ENCODE results near the gene MTHFD2L.
A peak's percentile ranks its signal among the peaks of the same experiment; 100 is the strongest.
"Not testable (repeated sequence)": the region's sequence is repeated elsewhere in the genome, so short reads cannot be mapped to it uniquely, and the experiment has no call there.

The MTHFD2L gene

GRCh38 chr4:74157561-74158465 is at the start of gene MTHFD2L:
Gene MTHFD2L (plus strand): TSS chr4:74158118. CDS start chr4:74158139, 21 bp downstream.
- FAIRE-seq = peak; percentile 94

GRCh38 chr4:74108457-74109115 is 49.3 kb upstream of the MTHFD2L start:
- FAIRE-seq (no peak), DNase-seq (ENCODE audit: insufficient read length, low spot score) (no peak)

More at GRCh38 chr4:74157561-74158465, at the start of gene MTHFD2L:
- DNase-seq (ENCODE audit: insufficient read length, low spot score) = peak; percentile 98

DNA sequence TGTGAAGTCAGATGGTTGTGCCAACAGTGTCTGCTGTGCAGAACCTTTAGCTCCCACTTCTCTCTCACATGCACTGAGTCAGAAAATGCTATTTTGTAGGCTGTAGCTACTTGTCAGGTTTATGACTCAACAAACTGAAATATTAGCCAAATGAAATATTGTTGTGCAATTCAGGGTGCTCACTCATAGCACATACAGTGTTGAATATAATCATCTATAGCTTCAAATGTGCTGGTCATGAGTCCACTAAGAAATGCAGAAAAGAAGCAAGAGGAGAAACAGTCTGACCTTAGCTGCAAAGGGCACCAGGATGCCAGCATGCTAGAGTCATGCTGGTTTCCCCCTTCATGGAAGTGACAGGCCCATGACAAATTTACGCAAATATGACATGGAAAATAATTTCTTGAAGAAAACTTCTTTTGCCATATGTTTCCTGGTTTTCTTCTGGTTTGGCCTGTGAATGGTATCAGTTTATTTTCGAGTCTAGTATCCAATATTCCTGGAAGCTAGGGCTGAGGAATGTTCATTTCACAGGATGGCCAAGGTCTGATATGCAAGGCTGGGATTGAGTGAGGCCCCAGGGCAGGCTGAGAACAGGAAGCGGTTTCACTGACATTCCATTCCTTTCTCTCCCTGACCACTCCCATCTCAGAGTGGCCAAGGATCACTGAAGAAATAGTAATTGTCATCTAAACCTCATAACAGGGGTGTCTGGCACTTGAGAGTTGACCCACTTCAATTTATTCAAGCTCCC is 48.6 kb upstream of the MTHFD2L start:
- FAIRE-seq = no peak
- no peak for DNase-seq (ENCODE audit: insufficient read length, low spot score)

DNA sequence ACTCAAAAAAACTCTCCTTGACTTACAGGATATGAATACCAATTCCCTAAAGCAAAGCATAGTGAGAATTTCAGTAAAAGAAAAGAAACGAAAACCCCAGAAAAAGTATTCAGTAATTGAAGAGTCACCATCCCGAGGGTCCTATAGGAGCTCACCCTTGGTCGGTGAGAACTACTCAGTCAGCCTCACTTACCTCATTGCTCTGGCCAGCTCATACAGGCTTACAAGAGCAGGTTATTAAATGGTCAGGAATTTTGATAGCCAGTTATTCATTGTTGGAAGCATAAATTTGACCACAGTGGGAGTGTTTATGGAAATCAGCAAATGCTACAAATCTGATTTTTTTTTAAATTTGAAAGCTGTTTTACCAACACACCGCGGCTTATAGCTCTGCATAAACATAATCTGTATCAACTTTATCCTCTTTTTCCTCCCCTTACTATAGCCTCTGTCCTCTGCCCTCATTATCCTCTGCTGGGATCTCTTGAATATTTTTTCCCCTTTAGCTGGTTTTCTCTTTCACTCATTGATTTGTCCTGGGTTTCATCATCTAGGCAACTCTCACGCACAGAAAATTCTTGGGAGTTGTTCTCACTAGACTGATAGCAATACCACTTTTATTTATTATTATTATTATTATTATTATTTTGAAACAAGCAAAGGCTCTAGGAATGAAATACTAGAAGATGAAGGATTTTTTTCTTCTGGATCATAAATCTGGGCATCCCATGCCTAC is 47.9 kb upstream of the MTHFD2L start:
- FAIRE-seq = no peak
- DNase-seq (ENCODE audit: insufficient read length, low spot score) = no peak

DNA sequence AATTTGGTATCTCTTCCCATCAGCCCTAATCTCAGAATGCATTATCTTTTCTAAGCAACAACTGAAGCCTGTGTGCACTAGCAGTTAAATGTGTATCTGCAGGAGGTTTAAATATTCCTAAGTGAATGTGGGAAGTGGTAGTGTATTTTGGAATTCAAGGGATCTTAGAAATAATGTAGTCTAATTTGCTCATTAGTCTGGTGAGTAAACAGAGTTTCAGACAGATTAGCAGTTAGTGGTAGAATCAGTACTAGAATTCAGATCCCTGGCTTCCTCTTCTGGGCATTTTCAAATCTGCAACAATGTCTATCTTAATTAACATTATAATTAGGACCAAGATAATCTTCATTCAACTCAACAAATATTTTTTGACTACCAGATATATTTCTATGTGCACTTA is 47.2 kb upstream of the MTHFD2L start:
- no peak for FAIRE-seq
- no peak for DNase-seq (ENCODE audit: insufficient read length, low spot score)

DNA sequence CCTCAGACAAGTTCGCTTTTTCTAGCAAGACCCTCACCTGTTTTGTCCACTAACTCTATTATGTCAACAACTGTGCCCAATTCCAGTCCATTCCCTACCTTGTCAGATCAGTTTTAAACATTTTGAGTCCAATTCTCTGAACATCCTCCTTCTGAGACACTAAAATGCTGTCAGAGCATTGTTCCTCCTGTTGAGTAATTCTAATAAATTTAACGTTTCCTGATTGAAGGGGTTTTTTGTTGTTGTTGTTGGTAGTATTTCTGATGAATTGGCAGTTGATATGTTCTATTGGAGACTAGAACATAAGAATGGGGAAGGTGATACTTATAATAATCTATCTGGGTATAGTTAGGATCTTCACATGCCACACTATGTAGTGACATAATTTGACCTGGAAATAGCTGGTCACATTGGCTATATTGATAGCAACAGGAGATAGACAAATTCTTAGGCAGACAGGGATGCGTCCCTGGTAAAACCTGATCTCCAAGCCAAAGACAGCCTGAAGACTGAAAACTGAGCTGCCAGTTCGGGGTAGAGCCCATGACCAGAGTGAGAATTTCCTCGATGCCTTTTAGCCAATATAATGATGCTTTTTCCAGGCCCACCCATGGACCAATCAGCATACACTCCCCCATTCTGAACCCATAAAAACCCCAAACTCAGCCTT is 46.5 kb upstream of the MTHFD2L start:
- no peak for DNase-seq (ENCODE audit: insufficient read length, low spot score)
- FAIRE-seq = no peak

DNA sequence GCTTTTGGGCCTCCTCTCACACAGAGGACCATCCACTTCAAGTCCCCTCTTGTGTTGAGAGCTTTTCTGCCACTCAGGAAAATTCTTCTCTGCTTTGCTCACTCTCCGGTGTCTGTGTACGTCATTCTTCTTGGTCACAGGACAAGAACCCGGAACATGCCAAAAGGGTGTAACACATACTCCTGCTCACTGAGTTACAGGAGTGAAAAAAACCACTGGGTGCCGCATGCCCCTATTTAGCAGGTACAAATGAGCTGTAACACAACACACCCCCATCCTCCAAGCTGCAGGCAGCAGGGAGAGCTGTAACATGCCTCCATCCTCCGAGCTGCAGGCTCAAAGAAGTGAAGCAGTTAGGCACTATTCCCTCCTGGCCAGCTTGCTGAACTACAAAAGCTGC is 45.9 kb upstream of the MTHFD2L start:
- DNase-seq (ENCODE audit: insufficient read length, low spot score) (no peak), FAIRE-seq (no peak)

GRCh38 chr4:74112399-74113105 is 45.4 kb upstream of the MTHFD2L start:
- DNase-seq (ENCODE audit: insufficient read length, low spot score) (no peak), FAIRE-seq (no peak)

DNA sequence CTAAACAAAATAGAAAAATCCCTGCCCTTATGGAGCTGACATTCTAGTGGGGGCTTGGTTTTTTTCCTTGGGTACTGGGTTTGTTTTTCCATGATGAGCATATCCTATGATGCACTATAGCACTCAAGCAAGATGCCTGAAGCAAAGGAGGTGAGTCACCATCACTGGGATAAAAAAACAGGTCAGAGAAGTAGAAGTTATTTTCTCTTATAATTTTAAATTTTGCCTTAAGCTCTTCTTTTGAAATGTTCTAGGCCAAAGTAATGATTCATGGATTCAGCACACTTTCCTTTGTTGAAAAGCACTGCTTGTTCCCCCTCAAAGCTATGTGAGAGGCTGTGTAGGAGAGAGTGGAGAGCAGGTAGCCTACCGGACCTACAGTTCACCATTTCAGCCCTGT is 43.7 kb upstream of the MTHFD2L start:
- DNase-seq (ENCODE audit: insufficient read length, low spot score) (no peak), FAIRE-seq (no peak)

- no peak for FAIRE-seq
These were observed 40.8 kb upstream of the MTHFD2L start for GRCh38 chr4:74117024-74117534.

GRCh38 chr4:74118600-74119338 is 39.1 kb upstream of the MTHFD2L start:
- DNase-seq (ENCODE audit: insufficient read length, low spot score) (no peak), FAIRE-seq (no peak)

More at GRCh38 chr4:74117024-74117534, 40.8 kb upstream of the MTHFD2L start:
- DNase-seq (ENCODE audit: insufficient read length, low spot score) = no peak

- FAIRE-seq = no peak
- DNase-seq (ENCODE audit: insufficient read length, low spot score) = no peak
These were observed 37.8 kb upstream of the MTHFD2L start for GRCh38 chr4:74120086-74120485.

DNA sequence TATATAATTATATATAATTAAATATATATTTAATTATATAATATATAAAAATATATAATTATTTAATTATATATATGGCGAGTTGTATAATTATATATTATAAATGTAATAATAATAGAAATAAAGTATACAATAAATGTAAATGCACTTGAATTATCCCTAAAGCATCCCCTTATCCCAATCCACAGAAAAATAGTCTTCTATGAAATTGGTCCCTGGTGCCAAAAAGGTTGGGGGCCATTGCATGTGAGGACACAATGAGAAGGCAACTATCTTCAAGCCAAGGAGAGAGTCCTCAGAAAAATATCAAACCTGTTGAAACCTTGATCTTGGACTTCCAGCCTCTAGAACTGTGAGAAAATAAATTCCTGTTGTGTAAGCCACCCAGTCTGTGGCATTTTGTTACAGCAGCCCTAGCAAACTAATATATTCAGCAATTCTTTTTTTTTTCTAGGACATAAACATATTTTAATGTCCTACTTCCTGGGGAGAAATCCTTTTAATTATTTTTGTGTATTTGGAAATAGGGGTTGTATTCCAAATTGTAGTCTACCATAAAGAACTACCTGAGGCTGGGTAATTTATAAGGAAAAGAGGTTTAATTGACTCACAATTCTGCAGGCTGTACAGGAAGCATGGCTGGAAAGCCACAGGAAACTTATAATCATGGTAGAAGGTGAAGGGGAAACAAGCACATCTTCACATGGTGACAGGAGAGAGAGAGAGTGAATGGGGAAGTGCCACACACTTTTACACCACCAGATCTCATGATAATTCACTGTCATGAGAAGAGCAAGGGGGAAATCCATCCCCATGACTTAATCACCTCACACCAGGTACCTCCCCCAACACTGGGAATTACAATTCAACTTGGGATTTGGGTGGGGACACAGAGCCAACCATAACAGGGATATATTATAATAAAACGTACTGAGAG is 36.0 kb upstream of the MTHFD2L start:
- FAIRE-seq = no peak
- DNase-seq (ENCODE audit: insufficient read length, low spot score) = no peak

DNA sequence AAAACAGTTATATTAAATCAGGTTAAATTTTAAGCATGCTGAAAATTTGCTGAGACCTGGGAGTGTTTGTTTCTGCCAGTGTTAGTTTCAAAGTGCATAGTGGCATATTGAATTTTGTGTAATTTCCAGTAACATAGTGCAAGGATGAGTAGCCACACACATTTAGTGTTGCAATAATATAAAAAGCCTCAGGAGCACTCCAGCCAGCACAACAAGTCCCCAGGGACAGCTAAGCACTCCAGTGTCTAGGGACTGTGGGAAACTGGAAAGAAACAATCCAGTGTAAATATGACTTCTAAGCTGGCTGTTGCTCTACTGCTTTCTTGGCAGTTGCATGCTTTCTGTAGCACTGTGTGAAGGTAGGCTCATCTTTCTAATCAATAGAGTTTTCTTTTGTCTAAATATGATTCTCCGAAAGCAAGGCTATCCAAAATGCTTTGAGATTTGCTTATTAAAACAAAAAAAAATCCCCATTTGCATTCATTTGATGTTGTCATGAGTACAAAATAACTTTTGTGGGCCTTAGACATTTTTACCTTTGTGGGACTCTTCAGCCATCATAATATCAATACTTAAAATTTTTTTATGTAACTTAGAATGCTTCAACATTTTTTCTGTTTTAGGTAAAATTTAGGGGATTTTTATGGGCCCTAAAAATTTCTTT is 34.7 kb upstream of the MTHFD2L start:
- no peak for FAIRE-seq
- DNase-seq (ENCODE audit: insufficient read length, low spot score) = no peak

DNA sequence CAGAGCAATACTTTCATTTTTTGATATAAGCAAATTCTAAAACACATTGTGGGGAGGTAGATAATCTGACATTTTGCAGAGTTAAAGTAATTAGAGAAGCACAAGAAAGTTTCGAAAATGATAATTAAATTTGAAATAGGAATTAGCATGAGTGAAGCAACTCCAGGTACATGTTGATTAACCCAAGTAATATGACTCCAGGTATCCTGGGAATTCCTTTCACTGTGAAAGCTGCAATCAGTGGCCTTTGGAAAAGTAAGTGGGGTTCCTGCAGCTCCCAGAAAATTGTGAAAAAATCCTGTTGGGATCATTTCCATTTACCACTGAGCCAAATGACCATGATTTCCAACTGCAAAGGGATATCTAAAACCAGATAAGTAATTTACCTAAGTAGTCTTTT is 32.9 kb upstream of the MTHFD2L start:
- FAIRE-seq (no peak), DNase-seq (ENCODE audit: insufficient read length, low spot score) (no peak)

GRCh38 chr4:74127745-74128144 is 30.2 kb upstream of the MTHFD2L start:
- DNase-seq (ENCODE audit: insufficient read length, low spot score) (no peak), FAIRE-seq (no peak)

- not testable (repeated sequence) for FAIRE-seq; DNase-seq (ENCODE audit: insufficient read length, low spot score)
These were observed 27.1 kb upstream of the MTHFD2L start for GRCh38 chr4:74130843-74131242.
